Ovary (tissue), 3 donors: ENCODE results near the gene BNC2.

Experiments used
- CTCF ChIP-seq, 3 donors: fragments of 450-650 bp in 2 of 3; fragments of 200-600 bp in 1 of 3; IDR thresholded peaks; one replicate each; pipeline versions ENCODE4 v1.5.1 to v1.8.0; 2016 to 2022; ENCODE audit warnings: antibody characterized with exemption in 3 of 3, mild to moderate bottlenecking in 1 of 3
- POLR2A ChIP-seq: fragments of 450-650 bp; IDR thresholded peaks from one replicate; pipeline ENCODE4 v1.6.1; 2017; ENCODE audit warnings: antibody characterized with exemption, mild to moderate bottlenecking, moderate library complexity
- donor health status: DM: no; HTN: no; CAD: no.

- TF ChIP-seq CTCF (IDR thresholded peaks at IDR 0.05) (no peak), POLR2A (no peak)
Measured at GRCh38 chr9:16363916-16364315, 506.6 kb downstream of the BNC2 start.
